NCI-H446 (cell line): ENCODE measurements around the gene DYNLT1.
A peak's percentile ranks its signal among the peaks of the same experiment; 100 is the strongest.

Source experiments
- DNase-seq, 2 experiments: peaks; one replicate each; lab custom pipeline; 2025; lab: John Stamatoyannopoulos, UW

Gene DYNLT1

GRCh38 chr6:158597565-158597964, 47.0 kb downstream of the DYNLT1 start:
- no peak for DNase-seq

- DNase-seq: peak in 1 of 2 experiments; percentile 50
Observed at GRCh38 chr6:158596861-158597260, 47.7 kb downstream of the DYNLT1 start.

- DNase-seq: no peak
Observed at GRCh38 chr6:158595223-158595622, 49.3 kb downstream of the DYNLT1 start.

- DNase-seq: no peak
Observed at GRCh38 chr6:158593670-158594069, 50.9 kb downstream of the DYNLT1 start.

- DNase-seq: no peak
Observed at GRCh38 chr6:158591810-158592209, 52.7 kb downstream of the DYNLT1 start.

GRCh38 chr6:158591134-158591809, 53.3 kb downstream of the DYNLT1 start:
- DNase-seq: no peak

GRCh38 chr6:158589366-158589765, 55.2 kb downstream of the DYNLT1 start:
- peak; percentile 73 to 84 for DNase-seq

- DNase-seq: no peak
Observed at GRCh38 chr6:158586652-158587051, 57.9 kb downstream of the DYNLT1 start.
